Activated T-cell treated with anti-CD3 and anti-CD28 coated beads, Interleukin-2, amount 50 U/mL, for 24 hours (primary cell): Measurements from ENCODE around the gene KIF5C.
"Not testable (repeated sequence)": the region's sequence is repeated elsewhere in the genome, so short reads cannot be mapped to it uniquely, and the experiment has no call there.

Experiments used
- DNase-seq: peaks from one replicate; pipeline ENCODE4 v3.0.0-alpha.2; 2020
- H3K27ac Mint-ChIP-seq: 2 replicates; pipeline ENCODE4 v1.8.0; 2020; ENCODE audit warnings: mild to moderate bottlenecking, mixed read lengths
- H3K27me3 Mint-ChIP-seq: 2 replicates; pipeline ENCODE4 v1.8.0; 2020; ENCODE audit warnings: mixed read lengths
- H3K36me3 Mint-ChIP-seq: 2 replicates; pipeline ENCODE4 v1.8.0; 2020; ENCODE audit warnings: low read depth, mixed read lengths
- H3K4me1 Mint-ChIP-seq: 2 replicates; pipeline ENCODE4 v1.8.0; 2020; ENCODE audit warnings: low read depth, mixed read lengths
- H3K4me3 Mint-ChIP-seq: 2 replicates; pipeline ENCODE4 v1.8.0; 2020; ENCODE audit warnings: mild to moderate bottlenecking, moderate library complexity, mixed read lengths
- H3K9me3 Mint-ChIP-seq: 2 replicates; pipeline ENCODE4 v1.8.0; 2020; ENCODE audit warnings: mixed read lengths

Gene KIF5C

DNA sequence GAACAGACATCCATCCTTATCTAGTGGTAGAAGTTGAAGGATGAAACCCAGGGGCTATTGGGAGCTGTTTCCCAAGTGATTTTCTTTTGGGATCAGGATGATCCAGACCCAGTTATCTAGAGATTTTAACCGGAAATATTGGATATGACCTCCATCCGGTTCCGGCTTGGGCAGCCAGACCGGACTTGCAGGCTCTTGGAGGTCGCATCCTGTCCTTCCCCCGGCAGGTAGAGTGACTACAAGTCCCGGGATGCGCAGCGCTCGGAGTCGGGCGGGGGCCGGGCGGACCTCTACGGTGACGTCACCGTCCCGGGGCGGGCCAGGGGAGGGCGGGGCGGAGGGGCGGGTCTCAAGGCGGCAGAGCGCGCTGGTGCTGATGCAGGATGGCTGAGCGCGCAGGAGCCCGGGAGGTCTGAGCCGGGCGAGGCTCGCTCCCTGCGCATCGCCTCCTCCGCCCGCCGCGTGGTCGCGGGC lies at the start of gene KIF5C:
Gene KIF5C (plus strand): TSS at position 360 of the 474 bp plus-strand sequence. CDS start 391 bp downstream, outside the sequence.
- H3K27ac Mint-ChIP-seq = peak within 1 kb of the TSS; percentile 83
- H3K9me3 Mint-ChIP-seq = no peaks in the 10 kb centered on the region
- H3K4me3 Mint-ChIP-seq = peak within 1 kb of the TSS; percentile 84
- DNase-seq = peak; percentile 93
- H3K36me3 Mint-ChIP-seq = peaks cover 7% of the 10 kb centered on the region
- peaks cover 16% of the 10 kb centered on the region for H3K4me1 Mint-ChIP-seq
- H3K27me3 Mint-ChIP-seq = peaks cover 28% of the 10 kb centered on the region

DNA sequence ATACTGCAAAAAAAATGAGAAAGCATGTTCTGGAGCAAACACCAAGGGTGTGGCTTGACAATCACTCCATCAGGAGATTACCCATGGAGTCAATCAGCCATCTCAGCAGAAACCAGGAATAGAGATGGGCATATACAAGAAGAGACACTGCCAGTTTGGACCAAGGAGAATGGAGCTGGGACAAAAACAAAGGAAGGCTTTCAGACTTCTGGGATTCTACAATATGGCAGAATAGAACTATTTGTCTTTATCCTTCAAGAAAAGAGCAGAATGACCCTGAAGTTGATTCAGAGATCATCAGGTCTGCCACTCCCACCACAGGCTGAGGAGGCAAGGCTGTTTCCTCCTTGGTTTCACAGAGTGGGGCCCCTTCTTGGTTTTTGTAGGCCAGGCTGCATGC lies 48.2 kb upstream of the KIF5C start:
- no peaks in the 10 kb centered on the region for H3K4me1 Mint-ChIP-seq
- peaks cover 10% of the 10 kb centered on the region for H3K27me3 Mint-ChIP-seq
- no peak overlapping the region for H3K4me3 Mint-ChIP-seq
- DNase-seq = no peak
- H3K27ac Mint-ChIP-seq = no peak overlapping the region
- no peaks in the 10 kb centered on the region for H3K36me3 Mint-ChIP-seq
- no peaks in the 10 kb centered on the region for H3K9me3 Mint-ChIP-seq

DNA sequence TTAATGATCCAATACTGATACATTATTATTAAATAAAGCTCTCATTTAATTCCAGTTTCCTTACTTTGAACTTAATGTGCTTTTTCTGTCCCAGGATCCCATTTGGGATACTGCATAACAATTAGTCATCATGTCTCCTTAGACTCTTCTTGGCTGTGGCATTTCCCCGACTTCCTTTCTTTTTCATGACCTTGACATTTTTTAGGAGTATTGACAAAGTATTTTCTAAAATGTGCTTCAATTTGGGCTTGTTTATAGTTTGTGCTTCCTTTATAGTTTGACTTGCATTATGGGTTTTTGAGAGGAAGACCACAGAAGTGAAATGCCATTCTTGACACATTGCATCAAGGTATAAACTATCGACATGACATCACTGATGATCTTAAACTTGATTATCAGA lies 46.1 kb upstream of the KIF5C start:
- H3K27ac Mint-ChIP-seq = no peak overlapping the region
- H3K36me3 Mint-ChIP-seq = no peaks in the 10 kb centered on the region
- no peak for DNase-seq
- no peak overlapping the region for H3K4me3 Mint-ChIP-seq
- no peaks in the 10 kb centered on the region for H3K9me3 Mint-ChIP-seq
- peaks cover 4% of the 10 kb centered on the region for H3K27me3 Mint-ChIP-seq
- no peaks in the 10 kb centered on the region for H3K4me1 Mint-ChIP-seq

DNA sequence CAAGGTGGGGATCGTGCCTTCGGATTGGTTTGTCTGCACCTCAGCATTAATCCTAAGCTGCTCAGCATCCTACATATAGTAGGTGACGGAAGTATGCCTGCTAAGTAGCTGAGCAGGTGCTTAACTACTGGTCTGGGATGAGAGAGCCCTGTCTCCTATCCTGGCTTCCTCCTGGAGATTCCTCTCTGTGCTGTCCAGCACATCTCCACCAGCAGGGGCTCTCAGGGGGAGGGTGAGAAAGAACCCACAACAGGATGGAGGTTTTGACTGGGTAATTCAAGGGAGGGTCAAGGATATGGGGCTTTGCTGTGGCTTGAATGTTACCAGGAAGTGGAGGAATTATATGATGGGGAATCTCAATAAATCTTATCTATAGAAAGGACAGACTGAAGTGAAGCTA lies 45.4 kb upstream of the KIF5C start:
- DNase-seq = no peak
- Mint-ChIP-seq H3K4me3 (no peak overlapping the region), H3K27ac (no peak overlapping the region), H3K36me3 (no peaks in the 10 kb centered on the region), H3K9me3 (no peaks in the 10 kb centered on the region), H3K27me3 (peaks cover 4% of the 10 kb centered on the region), H3K4me1 (no peaks in the 10 kb centered on the region)

DNA sequence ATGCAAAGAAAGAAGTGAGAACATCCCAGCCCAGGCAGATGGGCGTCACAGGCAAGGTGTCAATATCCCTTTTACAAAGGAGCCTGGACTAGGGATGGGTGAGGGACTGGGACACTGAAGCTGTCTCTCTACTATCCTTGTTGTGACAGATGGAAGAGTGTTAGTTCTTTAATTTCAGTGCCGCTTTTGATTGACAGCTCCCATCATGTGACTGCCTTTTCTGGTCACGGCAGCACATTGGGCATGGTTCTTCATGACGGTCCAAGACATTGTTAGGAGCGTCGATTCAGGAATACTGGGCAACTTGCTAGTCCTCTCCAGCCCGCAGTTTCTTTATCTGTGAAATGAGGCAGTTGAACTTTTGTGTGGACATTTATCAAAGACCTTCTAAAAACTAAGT lies 42.4 kb upstream of the KIF5C start:
- H3K36me3 Mint-ChIP-seq = no peaks in the 10 kb centered on the region
- no peaks in the 10 kb centered on the region for H3K4me1 Mint-ChIP-seq
- no peak overlapping the region for H3K27ac Mint-ChIP-seq
- DNase-seq = no peak
- no peaks in the 10 kb centered on the region for H3K27me3 Mint-ChIP-seq
- H3K4me3 Mint-ChIP-seq = no peak overlapping the region
- no peaks in the 10 kb centered on the region for H3K9me3 Mint-ChIP-seq

DNA sequence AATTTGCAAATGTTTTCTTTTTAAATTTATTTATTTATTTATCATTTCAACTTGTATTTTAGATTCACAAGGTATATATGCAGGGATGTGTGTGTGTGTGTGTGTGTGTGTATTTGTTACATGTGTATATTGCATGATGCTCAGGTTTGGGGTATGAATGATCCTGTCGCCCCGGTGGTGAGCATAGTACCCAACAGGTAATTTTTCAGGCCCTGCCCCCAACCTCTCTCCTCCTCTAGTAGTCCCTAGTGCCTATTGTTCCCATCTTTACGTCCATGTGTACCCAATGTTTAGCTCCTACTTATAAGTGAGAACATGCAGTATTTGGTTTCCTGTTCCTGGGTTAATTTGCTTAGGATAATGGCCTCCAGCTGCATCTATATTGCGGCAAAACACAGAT lies 33.0 kb upstream of the KIF5C start:
- no peak overlapping the region for H3K27ac Mint-ChIP-seq
- H3K27me3 Mint-ChIP-seq = peaks cover 3% of the 10 kb centered on the region
- no peak for DNase-seq
- H3K4me3 Mint-ChIP-seq = no peak overlapping the region
- no peaks in the 10 kb centered on the region for H3K36me3 Mint-ChIP-seq
- H3K4me1 Mint-ChIP-seq = peaks cover 3% of the 10 kb centered on the region
- peaks cover 8% of the 10 kb centered on the region for H3K9me3 Mint-ChIP-seq

DNA sequence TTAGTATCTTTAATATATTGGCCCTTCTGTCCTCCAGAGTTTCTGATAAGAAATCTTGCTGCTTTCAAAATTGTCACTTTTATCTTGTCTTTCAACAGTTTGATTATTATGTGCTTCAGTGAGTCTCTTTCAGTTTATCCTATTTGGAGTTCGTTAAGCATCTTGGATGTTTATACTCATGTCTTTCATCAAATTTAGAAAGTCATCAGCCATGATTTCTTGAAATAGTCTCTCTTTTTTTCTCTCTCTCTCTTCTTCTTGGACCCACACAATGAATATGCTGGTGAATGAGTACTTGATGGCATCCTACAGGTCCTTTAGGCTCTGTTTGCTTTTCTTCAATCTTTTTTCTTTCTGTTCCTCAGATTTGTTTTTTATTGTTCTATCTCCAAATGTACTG lies 26.9 kb upstream of the KIF5C start:
- no peaks in the 10 kb centered on the region for H3K36me3 Mint-ChIP-seq
- H3K9me3 Mint-ChIP-seq = peaks cover 16% of the 10 kb centered on the region
- H3K27me3 Mint-ChIP-seq = peaks cover 38% of the 10 kb centered on the region
- no peak overlapping the region for H3K27ac Mint-ChIP-seq
- H3K4me3 Mint-ChIP-seq = no peak overlapping the region
- no peaks in the 10 kb centered on the region for H3K4me1 Mint-ChIP-seq
- DNase-seq = no peak

DNA sequence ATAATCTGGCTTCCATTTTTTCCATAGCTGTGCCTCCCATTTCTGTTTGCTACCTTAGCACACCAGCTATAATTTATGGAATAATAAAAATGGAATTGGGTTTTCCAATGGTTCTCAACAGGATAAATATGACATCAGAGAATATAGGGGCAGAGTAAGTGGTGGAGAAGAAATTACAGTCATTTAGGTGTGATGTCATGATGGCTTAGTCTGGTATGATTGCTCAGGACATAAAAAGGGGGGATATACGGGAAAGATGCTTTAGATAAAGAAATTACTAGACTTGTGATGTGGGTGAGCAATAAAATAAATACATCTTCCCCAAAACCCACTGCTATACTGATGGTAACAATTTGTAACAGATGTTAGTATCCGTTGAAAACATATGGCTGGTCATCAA lies 21.6 kb upstream of the KIF5C start:
- no peak for DNase-seq
- Mint-ChIP-seq H3K27me3 (peaks cover 38% of the 10 kb centered on the region), H3K36me3 (no peaks in the 10 kb centered on the region), H3K4me3 (no peak overlapping the region), H3K27ac (no peak overlapping the region), H3K9me3 (peaks cover 11% of the 10 kb centered on the region), H3K4me1 (no peaks in the 10 kb centered on the region)

DNA sequence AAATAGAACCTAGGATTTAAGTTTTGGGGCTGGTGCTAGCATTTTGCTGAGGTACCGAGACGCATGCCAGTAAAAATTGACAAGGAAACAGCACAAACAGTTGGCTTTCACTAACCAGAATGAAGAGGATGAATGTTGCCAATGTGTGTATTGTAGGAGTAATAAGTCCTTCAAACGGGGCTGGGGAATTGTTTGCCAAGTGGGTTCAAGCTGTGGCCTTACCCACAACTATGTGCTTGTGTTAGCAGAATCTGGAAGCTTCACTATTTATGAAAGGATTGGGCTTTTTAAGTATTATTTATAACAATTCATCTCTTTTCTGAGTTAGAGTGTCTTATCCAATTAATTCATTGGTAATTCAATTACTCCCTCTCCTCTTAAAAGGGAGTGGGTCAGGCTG lies 15.0 kb upstream of the KIF5C start:
- H3K9me3 Mint-ChIP-seq = no peaks in the 10 kb centered on the region
- H3K4me1 Mint-ChIP-seq = no peaks in the 10 kb centered on the region

DNA sequence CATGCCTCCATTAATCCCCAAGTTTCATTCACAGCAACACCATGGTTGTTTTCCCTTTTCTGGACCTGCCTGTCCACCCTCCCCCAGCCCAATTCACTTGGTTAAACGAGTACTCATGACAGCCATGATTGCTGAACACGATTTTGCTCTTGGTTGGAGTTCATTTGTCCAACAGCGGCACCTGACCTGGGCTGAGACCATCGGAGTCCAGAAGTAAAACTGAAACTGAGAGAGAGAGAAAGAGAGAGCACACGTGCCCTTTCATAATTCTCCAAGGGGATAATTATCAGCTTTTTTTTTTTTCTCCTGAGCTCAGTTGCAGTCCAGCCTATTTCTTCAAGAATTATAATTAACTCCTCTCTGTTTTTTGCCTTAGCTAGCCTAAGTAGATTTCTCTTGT lies 13.7 kb upstream of the KIF5C start:
- no peaks in the 10 kb centered on the region for H3K9me3 Mint-ChIP-seq
- no peak overlapping the region for H3K4me3 Mint-ChIP-seq
- peaks cover 17% of the 10 kb centered on the region for H3K27me3 Mint-ChIP-seq
- H3K27ac Mint-ChIP-seq = no peak overlapping the region
- H3K36me3 Mint-ChIP-seq = no peaks in the 10 kb centered on the region
- no peak for DNase-seq
- no peaks in the 10 kb centered on the region for H3K4me1 Mint-ChIP-seq

More for the DNA sequence above, 15.0 kb upstream of the KIF5C start:
- no peak for DNase-seq
- H3K4me3 Mint-ChIP-seq = no peak overlapping the region
- H3K27me3 Mint-ChIP-seq = peaks cover 20% of the 10 kb centered on the region
- no peaks in the 10 kb centered on the region for H3K36me3 Mint-ChIP-seq
- H3K27ac Mint-ChIP-seq = no peak overlapping the region

DNA sequence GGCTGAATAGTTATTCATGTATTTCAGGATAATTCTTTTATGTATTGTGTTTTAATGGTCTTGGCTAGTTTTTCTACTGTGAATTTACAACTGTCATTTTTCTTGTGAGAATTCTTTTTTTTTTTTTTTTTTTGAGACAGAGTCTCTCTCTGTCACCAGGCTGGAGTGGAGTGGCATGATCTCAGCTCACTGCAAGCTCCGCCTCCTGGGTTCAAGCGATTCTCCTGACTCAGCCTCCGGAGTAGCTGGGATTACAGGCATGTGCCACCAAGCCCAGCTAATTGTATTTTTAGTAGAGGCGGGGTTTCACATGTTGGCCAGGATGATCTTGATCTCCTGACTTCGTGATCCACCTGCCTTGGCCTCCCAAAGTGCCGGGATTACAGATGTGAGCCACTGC lies 12.5 kb upstream of the KIF5C start:
- H3K4me1 Mint-ChIP-seq, H3K9me3 Mint-ChIP-seq, DNase-seq, H3K4me3 Mint-ChIP-seq, H3K27ac Mint-ChIP-seq, H3K36me3 Mint-ChIP-seq: not testable (repeated sequence)
- H3K27me3 Mint-ChIP-seq = peaks cover 16% of the 10 kb centered on the region

DNA sequence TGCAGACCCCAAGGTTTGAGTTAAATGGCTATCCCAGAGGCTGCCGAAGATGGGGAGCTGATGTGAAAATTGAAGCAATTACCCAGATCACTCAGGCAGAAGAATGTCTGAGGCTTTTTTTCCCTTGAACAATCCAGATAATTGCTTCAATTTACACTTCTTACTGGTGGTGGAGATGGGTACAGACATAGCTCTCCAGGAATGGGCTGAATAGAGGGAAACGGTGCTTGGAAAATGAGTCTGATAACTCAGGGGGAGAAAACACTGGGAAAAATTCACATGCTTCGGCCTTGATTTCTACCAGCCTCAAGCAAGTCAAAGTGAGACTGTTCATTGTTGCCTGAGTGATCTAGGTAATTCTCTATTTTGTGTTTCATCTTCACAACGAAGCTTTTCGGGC lies 9.5 kb upstream of the KIF5C start:
- DNase-seq = no peak
- Mint-ChIP-seq H3K27me3 (peaks cover 38% of the 10 kb centered on the region), H3K9me3 (no peaks in the 10 kb centered on the region), H3K4me3 (no peak overlapping the region), H3K36me3 (no peaks in the 10 kb centered on the region), H3K27ac (no peak overlapping the region), H3K4me1 (peaks cover 2% of the 10 kb centered on the region)

DNA sequence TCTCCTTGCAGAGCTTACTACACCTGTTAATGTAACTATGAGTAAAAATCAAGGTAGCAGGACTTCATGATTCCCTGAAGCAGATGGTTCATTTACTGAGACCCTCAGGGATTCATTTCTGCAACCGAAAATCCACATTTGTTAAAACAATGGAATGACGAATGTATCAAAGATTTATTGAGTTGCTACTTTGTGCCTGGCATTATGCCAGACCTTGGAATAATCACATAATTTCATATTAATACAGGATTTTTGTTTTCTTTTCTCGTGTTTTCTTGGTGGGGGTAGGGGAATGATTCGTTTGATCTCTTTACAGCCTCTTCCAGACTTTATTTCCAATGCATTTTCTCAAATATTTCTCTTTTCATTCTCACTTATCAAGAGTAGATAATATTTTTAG lies 8.9 kb upstream of the KIF5C start:
- no peak for DNase-seq
- H3K27me3 Mint-ChIP-seq = peaks cover 36% of the 10 kb centered on the region
- no peak overlapping the region for H3K4me3 Mint-ChIP-seq
- no peaks in the 10 kb centered on the region for H3K9me3 Mint-ChIP-seq
- H3K36me3 Mint-ChIP-seq = no peaks in the 10 kb centered on the region
- H3K4me1 Mint-ChIP-seq = peaks cover 2% of the 10 kb centered on the region
- H3K27ac Mint-ChIP-seq = no peak overlapping the region

DNA sequence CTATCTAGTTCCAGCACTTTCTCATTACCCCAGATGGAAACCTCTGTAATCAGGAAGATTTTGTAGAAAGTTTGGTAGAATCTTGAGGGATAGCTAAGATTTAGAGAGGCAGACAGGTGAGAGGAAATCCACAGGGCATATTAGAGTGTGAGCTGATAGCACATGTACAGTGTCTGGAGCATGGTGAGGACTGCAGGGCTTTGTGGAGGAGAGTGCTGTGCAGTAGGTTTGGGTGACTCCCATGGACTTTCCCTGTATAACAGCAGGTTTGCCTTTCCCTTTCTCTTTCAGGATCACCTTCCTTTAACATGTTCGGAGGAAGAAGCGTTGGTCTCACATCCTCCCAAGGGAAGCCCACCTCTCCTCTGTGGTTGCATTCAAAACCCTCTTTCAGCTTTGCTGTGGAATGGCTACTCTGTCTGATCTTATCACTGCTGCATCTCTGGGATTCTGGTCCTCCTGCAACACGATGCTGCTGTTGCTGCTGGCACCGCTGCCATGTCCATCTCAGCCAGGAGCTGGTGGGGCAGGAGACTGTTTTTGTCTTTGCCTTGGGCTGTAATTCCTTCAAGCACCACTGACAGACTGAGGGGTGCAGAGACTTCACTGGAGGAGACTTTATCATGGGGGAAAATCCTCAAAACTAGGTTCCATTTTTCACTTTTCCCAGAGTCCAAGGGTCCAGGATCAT lies 7.8 kb upstream of the KIF5C start:
- DNase-seq = no peak
- Mint-ChIP-seq H3K9me3 (no peaks in the 10 kb centered on the region), H3K27me3 (peaks cover 33% of the 10 kb centered on the region), H3K4me1 (peaks cover 2% of the 10 kb centered on the region), H3K4me3 (no peak overlapping the region), H3K36me3 (no peaks in the 10 kb centered on the region), H3K27ac (no peak overlapping the region)

DNA sequence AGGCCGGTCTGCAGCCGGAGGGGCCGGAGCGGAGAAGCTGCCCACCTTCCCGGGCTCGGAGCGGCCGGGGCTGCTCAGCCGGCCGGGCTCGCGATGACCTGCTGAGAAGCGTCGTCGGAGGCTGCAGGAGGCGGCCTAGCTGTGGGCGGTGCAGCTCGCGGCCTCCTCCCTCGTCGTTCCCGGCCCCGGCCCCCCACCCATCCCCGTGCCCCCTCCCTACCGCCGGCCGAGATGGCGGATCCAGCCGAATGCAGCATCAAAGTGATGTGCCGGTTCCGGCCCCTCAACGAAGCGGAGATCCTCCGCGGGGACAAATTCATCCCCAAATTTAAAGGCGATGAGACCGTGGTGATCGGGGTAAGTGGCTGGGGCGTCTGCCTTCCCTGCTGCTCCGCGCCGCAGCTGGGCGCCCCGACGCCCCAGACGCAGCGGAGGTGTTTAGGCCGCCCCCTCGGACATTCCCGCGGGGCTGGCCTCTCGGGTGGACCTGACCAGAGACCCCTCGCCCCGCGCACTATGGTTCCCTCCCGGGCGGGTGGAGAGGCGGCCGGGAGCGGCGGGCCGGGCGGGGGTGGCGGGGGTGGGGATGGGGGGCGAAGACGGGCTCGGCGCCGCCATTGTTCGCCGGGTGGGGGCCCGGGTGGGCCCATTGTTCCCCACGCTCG lies 492 bp downstream of the KIF5C start:
- Mint-ChIP-seq H3K9me3 (no peaks in the 10 kb centered on the region), H3K27me3 (peaks cover 24% of the 10 kb centered on the region), H3K27ac (no peak overlapping the region), H3K4me1 (peaks cover 14% of the 10 kb centered on the region), H3K36me3 (peaks cover 8% of the 10 kb centered on the region), H3K4me3 (peak overlapping the region; percentile 84)
- DNase-seq = no peak
